Retinal pigment epithelial cell (primary cell): ENCODE results near the gene TMC4.

Experiments used
- DNase-seq: peaks from one replicate; pipeline ENCODE4 v3.0.0-alpha.2; 2010; ENCODE audit warnings: low read depth
- H3K4me3 ChIP-seq: 2 replicates; pipeline ENCODE4 v1.5.1; 2011; ENCODE audit warnings: mild to moderate bottlenecking, low read length, control low read depth, moderate library complexity
- TF ChIP-seq, protein P1 (sequence below): conservative IDR thresholded peaks from 2 replicates; pipeline ENCODE4 v1.5.1; 2011; ENCODE audit warnings: low read depth, low read length, control low read depth, inconsistent platforms

TMC4 gene

DNA sequence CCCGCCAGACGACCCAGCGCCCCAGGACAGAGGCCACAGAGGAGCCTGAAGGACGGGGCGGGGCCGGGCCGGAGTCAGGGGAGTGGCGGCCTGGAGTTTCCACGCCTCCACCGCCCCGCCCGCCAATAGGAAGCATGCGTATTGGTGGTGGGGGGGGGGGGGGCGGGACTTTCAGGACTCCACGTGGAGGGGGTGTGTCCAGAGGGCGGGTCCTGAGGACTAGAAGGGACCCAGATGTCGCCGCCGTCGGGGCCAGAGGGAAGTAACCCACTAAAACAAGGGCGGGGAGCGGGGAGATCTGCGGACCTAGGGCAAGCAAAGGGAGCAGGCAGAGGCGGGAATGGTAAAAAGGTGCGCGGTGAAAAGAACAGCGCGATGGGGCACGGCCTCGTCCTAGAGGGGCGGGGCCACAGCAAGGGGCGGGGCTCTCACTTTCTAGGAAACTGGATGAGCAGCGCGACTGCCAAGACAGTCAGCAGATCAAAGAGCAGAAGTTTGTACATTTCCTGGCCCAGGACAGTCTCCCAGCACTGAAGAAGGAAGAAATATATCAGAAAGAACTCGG lies 10.6 kb downstream of the TMC4 start:
- TF ChIP-seq, protein P1, sequence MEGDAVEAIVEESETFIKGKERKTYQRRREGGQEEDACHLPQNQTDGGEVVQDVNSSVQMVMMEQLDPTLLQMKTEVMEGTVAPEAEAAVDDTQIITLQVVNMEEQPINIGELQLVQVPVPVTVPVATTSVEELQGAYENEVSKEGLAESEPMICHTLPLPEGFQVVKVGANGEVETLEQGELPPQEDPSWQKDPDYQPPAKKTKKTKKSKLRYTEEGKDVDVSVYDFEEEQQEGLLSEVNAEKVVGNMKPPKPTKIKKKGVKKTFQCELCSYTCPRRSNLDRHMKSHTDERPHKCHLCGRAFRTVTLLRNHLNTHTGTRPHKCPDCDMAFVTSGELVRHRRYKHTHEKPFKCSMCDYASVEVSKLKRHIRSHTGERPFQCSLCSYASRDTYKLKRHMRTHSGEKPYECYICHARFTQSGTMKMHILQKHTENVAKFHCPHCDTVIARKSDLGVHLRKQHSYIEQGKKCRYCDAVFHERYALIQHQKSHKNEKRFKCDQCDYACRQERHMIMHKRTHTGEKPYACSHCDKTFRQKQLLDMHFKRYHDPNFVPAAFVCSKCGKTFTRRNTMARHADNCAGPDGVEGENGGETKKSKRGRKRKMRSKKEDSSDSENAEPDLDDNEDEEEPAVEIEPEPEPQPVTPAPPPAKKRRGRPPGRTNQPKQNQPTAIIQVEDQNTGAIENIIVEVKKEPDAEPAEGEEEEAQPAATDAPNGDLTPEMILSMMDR, result no peak
- H3K4me3 ChIP-seq, result peak overlapping the region; percentile 42
- DNase-seq, result no peak

DNA sequence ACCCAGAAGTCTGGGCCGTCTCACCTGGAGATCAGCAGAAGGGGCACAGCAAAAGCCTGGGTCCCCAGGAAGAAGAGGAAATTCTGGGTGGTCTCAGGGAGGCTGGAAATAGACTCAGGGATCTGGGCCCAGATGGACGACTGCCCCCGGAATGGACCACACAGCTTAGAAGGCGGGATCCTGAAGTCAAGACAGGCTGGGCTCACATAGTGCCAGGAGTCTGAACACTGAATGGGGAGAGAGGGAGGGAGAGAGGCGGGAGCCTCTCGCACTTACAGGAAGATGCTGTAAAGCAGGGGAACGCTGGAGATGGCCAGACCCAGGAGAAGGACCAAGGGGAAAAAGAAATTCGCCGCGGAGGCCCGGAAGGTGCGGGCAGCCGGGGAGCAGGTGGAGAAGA lies 12.1 kb downstream of the TMC4 start:
- H3K4me3 ChIP-seq, result peak overlapping the region; percentile 76
- TF ChIP-seq, protein P1, result no peak
- DNase-seq, result no peak

DNA sequence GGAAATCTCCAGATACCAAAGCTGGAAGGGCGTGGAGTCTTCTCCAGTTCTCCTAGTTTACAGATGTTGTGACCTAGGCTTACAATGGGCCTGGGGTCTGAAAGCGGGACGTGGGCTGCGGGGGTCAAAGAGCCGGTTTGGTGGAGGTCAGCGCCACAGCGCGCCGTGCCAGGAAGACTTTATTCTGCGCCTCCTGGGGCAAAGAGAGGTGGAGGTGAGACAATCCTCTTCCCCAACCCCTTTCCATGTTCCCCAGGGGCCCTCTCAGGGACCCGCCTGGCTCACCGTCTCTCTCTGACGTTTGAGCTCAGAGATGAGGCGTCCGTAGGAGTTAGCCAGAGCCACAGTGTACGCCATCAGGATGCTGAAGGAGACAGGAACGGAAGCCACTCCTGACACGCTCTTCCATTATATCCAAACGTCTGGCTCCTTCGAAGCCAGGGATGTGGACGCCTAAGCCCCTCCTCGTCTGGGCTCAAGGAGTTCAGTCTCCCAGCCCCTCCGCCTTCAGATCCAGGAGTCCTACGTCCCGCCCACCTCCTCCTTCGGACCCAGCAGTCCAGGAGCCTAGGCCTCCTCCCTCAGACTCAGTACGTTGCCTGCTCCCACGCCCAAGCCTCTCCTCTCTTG lies 12.7 kb downstream of the TMC4 start:
- H3K4me3 ChIP-seq, result peak overlapping the region; percentile 76
- TF ChIP-seq, protein P1, result no peak
- DNase-seq, result no peak

GRCh38 chr19:54159352-54160181 lies 13.4 kb downstream of the TMC4 start, which contains the start of gene LENG1:
TSS of gene LENG1 (minus strand) at chr19:54159721. CDS start at chr19:54159695, 26 bp downstream.
- TF ChIP-seq, protein P1, result no peak
- H3K4me3 ChIP-seq, result peak within 1 kb of the TSS; percentile 76
- peak; percentile 100 for DNase-seq

GRCh38 chr19:54158812-54159351 lies 14.1 kb downstream of the TMC4 start:
- TF ChIP-seq, protein P1, result no peak
- peak overlapping the region; percentile 76 for H3K4me3 ChIP-seq
- DNase-seq, result no peak

GRCh38 chr19:54156953-54157352 lies 16.0 kb downstream of the TMC4 start:
- TF ChIP-seq, protein P1, result no peak
- no peak overlapping the region for H3K4me3 ChIP-seq
- no peak for DNase-seq
